IMR-90 (cell line): Measurements from ENCODE around the gene PHC2.
A peak's percentile ranks its signal among the peaks of the same experiment; 100 is the strongest.

Source experiments
- BHLHE40 ChIP-seq: fragments of 150-350 bp; IDR thresholded peaks from 2 replicates; pipeline ENCODE4 v1.6.1; 2016; ENCODE audit warnings: mild to moderate bottlenecking, low read depth, low read length
- CEBPB ChIP-seq: IDR thresholded peaks from 2 replicates; pipeline ENCODE4 v1.6.1; 2012; ENCODE audit warnings: low read depth, low read length, improper control_type of control experiment
- FOS ChIP-seq: fragments of 150-350 bp; IDR thresholded peaks from 2 replicates; pipeline ENCODE4 v1.6.1; 2016; ENCODE audit warnings: low read depth, low read length
- MAFK ChIP-seq: IDR thresholded peaks from 2 replicates; pipeline ENCODE4 v1.6.1; 2012; ENCODE audit warnings: low read depth, low read length, improper control_type of control experiment
- MXI1 ChIP-seq: IDR thresholded peaks from 2 replicates; pipeline ENCODE4 v1.6.1; 2012; ENCODE audit warnings: low read depth, mild to moderate bottlenecking, low read length, moderate library complexity, borderline replicate concordance
- POLR2A ChIP-seq: IDR thresholded peaks from 2 replicates; pipeline ENCODE4 v1.6.1; 2012; ENCODE audit warnings: mild to moderate bottlenecking, low read depth, low read length
- RAD21 ChIP-seq: IDR thresholded peaks from 2 replicates; pipeline ENCODE4 v1.6.1; 2012; ENCODE audit warnings: low read length, improper control_type of control experiment
- RCOR1 ChIP-seq: IDR thresholded peaks from 2 replicates; pipeline ENCODE4 v1.6.1; 2012; ENCODE audit warnings: mild to moderate bottlenecking, low read length, improper control_type of control experiment; ENCODE audit not compliant: insufficient replicate concordance
- RFX5 ChIP-seq: IDR thresholded peaks from 2 replicates; pipeline ENCODE4 v1.8.0; 2012; ENCODE audit warnings: low read depth, mild to moderate bottlenecking, low read length, moderate library complexity
- SMC3 ChIP-seq: fragments of 150-350 bp; IDR thresholded peaks from 2 replicates; pipeline ENCODE4 v1.6.1; 2016; ENCODE audit warnings: low read depth, mild to moderate bottlenecking, antibody characterized with exemption, low read length, moderate library complexity
- TF ChIP-seq, protein P1 (sequence below): conservative IDR thresholded peaks from 2 replicates; pipeline ENCODE4 v1.5.1; 2012; ENCODE audit warnings: mild to moderate bottlenecking, low read depth, low read length, improper control_type of control experiment
- TF ChIP-seq, protein P2 (sequence below): fragments of 150-350 bp; IDR thresholded peaks from 2 replicates; pipeline ENCODE4 v1.6.1; 2016; ENCODE audit warnings: low read depth, mild to moderate bottlenecking, low read length, moderate library complexity, borderline replicate concordance

DNA sequence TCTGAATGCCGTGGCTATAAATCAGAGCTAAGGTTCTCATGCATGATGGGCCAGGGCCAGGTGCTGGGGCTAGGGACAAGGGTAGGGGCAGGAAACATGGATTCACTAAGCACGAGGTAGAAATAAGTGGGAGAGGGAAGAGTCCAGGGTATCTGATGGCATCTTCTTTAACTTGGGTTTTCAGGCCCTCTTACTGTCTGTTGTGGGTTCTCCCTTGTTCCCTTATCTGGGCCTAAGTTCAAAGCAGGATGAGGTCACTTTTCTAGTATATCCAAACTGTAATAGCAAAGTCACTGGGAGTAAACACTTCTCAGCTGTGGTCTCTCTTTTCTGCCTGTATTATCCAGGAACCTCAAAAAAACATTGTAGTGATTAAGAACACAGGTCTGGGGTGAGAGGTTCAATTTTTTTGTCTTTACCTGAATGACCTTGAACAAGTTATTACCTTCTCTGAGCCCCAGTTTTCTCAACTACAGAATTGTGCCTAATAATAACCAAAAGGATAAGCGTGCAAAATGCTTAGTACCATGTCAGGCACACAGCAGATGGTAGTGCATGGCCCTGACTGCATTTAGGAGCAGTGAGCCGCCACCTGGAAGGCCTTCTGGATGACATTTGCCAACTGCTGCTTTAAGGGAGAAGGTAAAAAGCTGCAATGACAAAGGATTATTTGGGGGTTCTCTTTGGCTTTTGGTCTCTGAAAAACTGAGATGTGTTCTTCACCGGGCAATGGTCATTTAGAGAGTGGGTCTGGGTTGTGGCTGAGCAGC lies 56.4 kb downstream of the PHC2 start:
- TF ChIP-seq, protein P1, sequence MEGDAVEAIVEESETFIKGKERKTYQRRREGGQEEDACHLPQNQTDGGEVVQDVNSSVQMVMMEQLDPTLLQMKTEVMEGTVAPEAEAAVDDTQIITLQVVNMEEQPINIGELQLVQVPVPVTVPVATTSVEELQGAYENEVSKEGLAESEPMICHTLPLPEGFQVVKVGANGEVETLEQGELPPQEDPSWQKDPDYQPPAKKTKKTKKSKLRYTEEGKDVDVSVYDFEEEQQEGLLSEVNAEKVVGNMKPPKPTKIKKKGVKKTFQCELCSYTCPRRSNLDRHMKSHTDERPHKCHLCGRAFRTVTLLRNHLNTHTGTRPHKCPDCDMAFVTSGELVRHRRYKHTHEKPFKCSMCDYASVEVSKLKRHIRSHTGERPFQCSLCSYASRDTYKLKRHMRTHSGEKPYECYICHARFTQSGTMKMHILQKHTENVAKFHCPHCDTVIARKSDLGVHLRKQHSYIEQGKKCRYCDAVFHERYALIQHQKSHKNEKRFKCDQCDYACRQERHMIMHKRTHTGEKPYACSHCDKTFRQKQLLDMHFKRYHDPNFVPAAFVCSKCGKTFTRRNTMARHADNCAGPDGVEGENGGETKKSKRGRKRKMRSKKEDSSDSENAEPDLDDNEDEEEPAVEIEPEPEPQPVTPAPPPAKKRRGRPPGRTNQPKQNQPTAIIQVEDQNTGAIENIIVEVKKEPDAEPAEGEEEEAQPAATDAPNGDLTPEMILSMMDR: no peak
- TF ChIP-seq SMC3 (no peak), RCOR1 (no peak), RAD21 (peak; percentile 26), MAFK (no peak), RFX5 (no peak), POLR2A (no peak), MXI1 (no peak), CEBPB (no peak), FOS (0 out of 2 replicates have a peak, but pooled peaks have one; percentile 20), BHLHE40 (no peak)
- TF ChIP-seq, protein P2, sequence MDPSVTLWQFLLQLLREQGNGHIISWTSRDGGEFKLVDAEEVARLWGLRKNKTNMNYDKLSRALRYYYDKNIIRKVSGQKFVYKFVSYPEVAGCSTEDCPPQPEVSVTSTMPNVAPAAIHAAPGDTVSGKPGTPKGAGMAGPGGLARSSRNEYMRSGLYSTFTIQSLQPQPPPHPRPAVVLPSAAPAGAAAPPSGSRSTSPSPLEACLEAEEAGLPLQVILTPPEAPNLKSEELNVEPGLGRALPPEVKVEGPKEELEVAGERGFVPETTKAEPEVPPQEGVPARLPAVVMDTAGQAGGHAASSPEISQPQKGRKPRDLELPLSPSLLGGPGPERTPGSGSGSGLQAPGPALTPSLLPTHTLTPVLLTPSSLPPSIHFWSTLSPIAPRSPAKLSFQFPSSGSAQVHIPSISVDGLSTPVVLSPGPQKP: no peak
